A549 (cell line): ENCODE measurements around the gene PARM1.

Experiments used
- CEBPB ChIP-seq, 2 experiments: fragments of >200 bp in 1 of 2; sonication (Bioruptor Twin) in 1 of 2; formaldehyde crosslinking in 1 of 2; IDR thresholded peaks; 2 replicates each; pipeline ENCODE4 v1.6.1; 2012 to 2016
- CTCF ChIP-seq: fragments of >200 bp; sonication (Bioruptor Twin); formaldehyde crosslinking; IDR thresholded peaks from 3 replicates; pipeline ENCODE4 v1.5.1; 2016
- E2F6 ChIP-seq: IDR thresholded peaks from 2 replicates; pipeline ENCODE4 v1.6.1; 2012; ENCODE audit warnings: low read depth, borderline replicate concordance
- FOSB ChIP-seq: fragments of 250-450 bp; sonication (Bioruptor Pico); IDR thresholded peaks from 2 replicates; pipeline ENCODE4 v1.5.0; 2020; ENCODE audit warnings: mild to moderate bottlenecking, moderate library complexity
- FOSL2 ChIP-seq, 2 experiments: fragments of 450-650 bp in 1 of 2; fragments of >200 bp in 1 of 2; sonication (Bioruptor Twin) in 1 of 2; formaldehyde crosslinking; IDR thresholded peaks; 2 replicates each; pipeline versions ENCODE4 v1.5.0 to v1.6.1; 2016 to 2020; ENCODE audit warnings: mild to moderate bottlenecking in 1 of 2, moderate library complexity in 1 of 2
- POLR2A ChIP-seq: IDR thresholded peaks from 2 replicates; pipeline ENCODE4 v1.6.1; 2012; ENCODE audit warnings: mild to moderate bottlenecking, low read length
- SMC3 ChIP-seq: fragments of >200 bp; sonication (Bioruptor Twin); formaldehyde crosslinking; IDR thresholded peaks from 3 replicates; pipeline ENCODE4 v1.6.1; 2018; ENCODE audit warnings: inconsistent platforms
- TP53 ChIP-seq: fragments of 250-450 bp; sonication (Bioruptor Pico); IDR thresholded peaks from 2 replicates; pipeline ENCODE4 v1.5.0; 2021; ENCODE audit warnings: mild to moderate bottlenecking, moderate library complexity
- TF ChIP-seq, protein P1 (sequence below): IDR thresholded peaks from 2 replicates; pipeline ENCODE4 v1.6.1; 2012
- TF ChIP-seq, protein P2 (sequence below): fragments of 250-450 bp; sonication (Bioruptor Pico); IDR thresholded peaks from 2 replicates; pipeline ENCODE4 v1.5.0; 2020; ENCODE audit warnings: low read depth, mild to moderate bottlenecking, moderate library complexity

- TF ChIP-seq FOSL2 (IDR thresholded peaks at IDR 0.05) = no peak
- TF ChIP-seq FOSL2 (CRISPR knock-in tag; IDR thresholded peaks at IDR 0.05) = no peak
- TF ChIP-seq TP53 (CRISPR knock-in tag) = no peak
- TF ChIP-seq POLR2A = no peak
- TF ChIP-seq SMC3 = no peak
- no peak for TF ChIP-seq E2F6
- no peak for TF ChIP-seq CTCF
- TF ChIP-seq, protein P1, sequence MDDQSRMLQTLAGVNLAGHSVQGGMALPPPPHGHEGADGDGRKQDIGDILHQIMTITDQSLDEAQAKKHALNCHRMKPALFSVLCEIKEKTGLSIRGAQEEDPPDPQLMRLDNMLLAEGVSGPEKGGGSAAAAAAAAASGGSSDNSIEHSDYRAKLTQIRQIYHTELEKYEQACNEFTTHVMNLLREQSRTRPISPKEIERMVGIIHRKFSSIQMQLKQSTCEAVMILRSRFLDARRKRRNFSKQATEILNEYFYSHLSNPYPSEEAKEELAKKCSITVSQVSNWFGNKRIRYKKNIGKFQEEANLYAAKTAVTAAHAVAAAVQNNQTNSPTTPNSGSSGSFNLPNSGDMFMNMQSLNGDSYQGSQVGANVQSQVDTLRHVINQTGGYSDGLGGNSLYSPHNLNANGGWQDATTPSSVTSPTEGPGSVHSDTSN = no peak
- TF ChIP-seq CEBPB (IDR thresholded peaks at IDR 0.05) = no peak
- no peak for TF ChIP-seq FOSB (CRISPR knock-in tag)
- TF ChIP-seq, protein P2, sequence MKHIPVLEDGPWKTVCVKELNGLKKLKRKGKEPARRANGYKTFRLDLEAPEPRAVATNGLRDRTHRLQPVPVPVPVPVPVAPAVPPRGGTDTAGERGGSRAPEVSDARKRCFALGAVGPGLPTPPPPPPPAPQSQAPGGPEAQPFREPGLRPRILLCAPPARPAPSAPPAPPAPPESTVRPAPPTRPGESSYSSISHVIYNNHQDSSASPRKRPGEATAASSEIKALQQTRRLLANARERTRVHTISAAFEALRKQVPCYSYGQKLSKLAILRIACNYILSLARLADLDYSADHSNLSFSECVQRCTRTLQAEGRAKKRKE (CRISPR knock-in tag) = no peak
These were observed 138.4 kb downstream of the PARM1 start for GRCh38 chr4:75071317-75071716.
